Measurements from ENCODE around the gene MARCHF10.

Gene MARCHF10

DNA sequence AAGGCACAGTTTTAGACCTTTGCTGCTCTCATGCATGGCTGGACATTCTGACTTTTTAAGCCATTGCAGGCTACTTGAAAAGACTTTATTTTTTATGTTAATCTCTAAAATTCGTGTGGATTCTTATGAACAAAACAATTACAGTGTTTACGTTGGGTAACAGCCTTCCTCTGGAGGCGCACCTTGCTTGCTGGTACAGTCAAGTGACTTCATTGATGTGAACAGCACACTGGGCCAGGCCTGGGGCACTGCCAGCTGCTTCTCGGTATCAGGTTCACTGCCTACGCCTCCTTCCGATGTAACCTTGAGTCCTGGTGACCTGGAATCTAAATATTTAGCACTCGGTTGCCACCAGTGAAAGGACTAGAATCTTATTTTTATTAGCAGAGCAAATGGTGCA lies 27.8 kb downstream of the MARCHF10 start:
- no peak overlapping the region for H3K9ac ChIP-seq (ENCODE audit: low read length)
- no peak overlapping the region for H2AFZ ChIP-seq (ENCODE audit: low read depth, low read length)
- no peak overlapping the region for H3K27ac ChIP-seq (ENCODE audit: low read length)
- H3K4me2 ChIP-seq (ENCODE audit: low read length), result no peak overlapping the region
- TF ChIP-seq EZH2phosphoT487 (IDR thresholded peaks at IDR 0.05; ENCODE audit: low read depth), result no peak
- TF ChIP-seq, protein P1, sequence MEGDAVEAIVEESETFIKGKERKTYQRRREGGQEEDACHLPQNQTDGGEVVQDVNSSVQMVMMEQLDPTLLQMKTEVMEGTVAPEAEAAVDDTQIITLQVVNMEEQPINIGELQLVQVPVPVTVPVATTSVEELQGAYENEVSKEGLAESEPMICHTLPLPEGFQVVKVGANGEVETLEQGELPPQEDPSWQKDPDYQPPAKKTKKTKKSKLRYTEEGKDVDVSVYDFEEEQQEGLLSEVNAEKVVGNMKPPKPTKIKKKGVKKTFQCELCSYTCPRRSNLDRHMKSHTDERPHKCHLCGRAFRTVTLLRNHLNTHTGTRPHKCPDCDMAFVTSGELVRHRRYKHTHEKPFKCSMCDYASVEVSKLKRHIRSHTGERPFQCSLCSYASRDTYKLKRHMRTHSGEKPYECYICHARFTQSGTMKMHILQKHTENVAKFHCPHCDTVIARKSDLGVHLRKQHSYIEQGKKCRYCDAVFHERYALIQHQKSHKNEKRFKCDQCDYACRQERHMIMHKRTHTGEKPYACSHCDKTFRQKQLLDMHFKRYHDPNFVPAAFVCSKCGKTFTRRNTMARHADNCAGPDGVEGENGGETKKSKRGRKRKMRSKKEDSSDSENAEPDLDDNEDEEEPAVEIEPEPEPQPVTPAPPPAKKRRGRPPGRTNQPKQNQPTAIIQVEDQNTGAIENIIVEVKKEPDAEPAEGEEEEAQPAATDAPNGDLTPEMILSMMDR (IDR thresholded peaks at IDR 0.05; ENCODE audit: low read depth, low read length), result no peak
- no peaks in the 10 kb centered on the region for H4K20me1 ChIP-seq (ENCODE audit: insufficient read depth, low read length)
- H3K79me2 ChIP-seq (ENCODE audit: low read length), result no peaks in the 10 kb centered on the region
- H3K27me3 ChIP-seq (ENCODE audit: low read depth, low read length), result no peaks in the 10 kb centered on the region; the same call in 1 of the 2 replicates
- H3K4me1 ChIP-seq (ENCODE audit: low read length), result no peaks in the 10 kb centered on the region
- H3K9me3 ChIP-seq (ENCODE audit: insufficient read depth, low read length), result no peaks in the 10 kb centered on the region
- H3K36me3 ChIP-seq (replicated peaks; ENCODE audit: low read depth, low read length), result no peaks in the 10 kb centered on the region
- no peak overlapping the region for H3K4me3 ChIP-seq (ENCODE audit: low read length)

DNA sequence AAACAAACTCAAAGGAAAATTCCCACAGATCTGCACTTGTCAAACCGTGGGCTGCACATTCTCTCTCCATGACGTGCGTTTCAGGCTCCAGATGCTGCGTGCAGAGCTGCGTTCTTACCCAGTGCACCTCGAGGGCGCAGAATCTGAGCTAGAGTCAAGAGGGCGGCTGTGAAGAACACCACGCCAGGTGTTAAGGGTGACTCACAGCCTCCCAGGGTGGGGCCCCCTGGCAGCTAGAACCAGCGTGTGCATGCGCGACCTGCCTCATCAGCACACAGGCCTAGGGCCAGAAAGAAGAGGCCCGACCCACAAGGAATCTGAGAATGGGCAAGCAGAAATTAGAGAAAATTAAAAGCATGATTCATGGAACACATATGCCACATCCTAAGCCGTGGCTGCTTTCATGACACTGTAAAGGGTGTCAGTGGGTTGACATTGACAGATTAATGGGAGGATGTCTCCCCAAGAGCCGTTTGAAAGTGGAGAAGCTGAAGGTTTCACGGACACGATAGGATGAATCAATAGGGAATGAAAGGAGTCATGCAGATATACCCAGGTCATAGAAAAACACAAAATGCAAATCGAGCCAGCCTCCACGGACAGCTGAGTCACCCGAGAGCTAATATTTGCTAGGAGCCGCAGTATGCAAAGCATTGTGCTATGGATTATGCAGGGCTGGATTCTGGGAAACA lies 29.0 kb downstream of the MARCHF10 start:
- Histone ChIP-seq H3K36me3 (replicated peaks; ENCODE audit: low read depth, low read length) (no peaks in the 10 kb centered on the region), H3K27me3 (ENCODE audit: low read depth, low read length) (no peaks in the 10 kb centered on the region; the same call in 1 of the 2 replicates), H3K4me3 (ENCODE audit: low read length) (no peak overlapping the region), H3K79me2 (ENCODE audit: low read length) (no peaks in the 10 kb centered on the region), H3K4me1 (ENCODE audit: low read length) (no peaks in the 10 kb centered on the region), H2AFZ (ENCODE audit: low read depth, low read length) (no peak overlapping the region), H4K20me1 (ENCODE audit: insufficient read depth, low read length) (no peaks in the 10 kb centered on the region), H3K9ac (ENCODE audit: low read length) (no peak overlapping the region), H3K9me3 (ENCODE audit: insufficient read depth, low read length) (no peaks in the 10 kb centered on the region), H3K27ac (ENCODE audit: low read length) (no peak overlapping the region), H3K4me2 (ENCODE audit: low read length) (no peak overlapping the region)
- TF ChIP-seq, protein P1 (IDR thresholded peaks at IDR 0.05; ENCODE audit: low read depth, low read length), result no peak

DNA sequence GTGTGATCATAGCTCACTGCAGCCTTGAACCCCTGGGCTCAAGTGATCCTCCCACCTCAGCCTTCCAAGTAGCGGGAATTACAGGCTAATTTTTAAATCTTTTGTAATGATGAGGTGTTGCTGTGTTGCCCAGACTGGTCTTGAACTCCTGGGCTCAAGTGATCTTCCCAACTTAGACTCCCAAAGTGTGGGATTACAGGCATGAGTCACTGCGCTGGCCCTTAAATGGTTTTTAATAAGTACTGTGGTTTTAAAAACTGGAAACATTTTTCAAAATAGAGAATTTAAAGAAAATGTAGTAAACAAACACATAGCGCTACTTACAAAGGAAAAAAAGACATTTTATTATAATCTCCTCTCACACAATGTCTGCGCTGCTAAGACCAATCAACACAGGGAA lies 32.2 kb downstream of the MARCHF10 start:
- Histone ChIP-seq H3K4me1 (ENCODE audit: low read length) (no peaks in the 10 kb centered on the region), H2AFZ (ENCODE audit: low read depth, low read length) (no peak overlapping the region), H3K27ac (ENCODE audit: low read length) (no peak overlapping the region), H3K4me2 (ENCODE audit: low read length) (no peak overlapping the region), H3K9me3 (ENCODE audit: insufficient read depth, low read length) (no peaks in the 10 kb centered on the region), H3K36me3 (replicated peaks; ENCODE audit: low read depth, low read length) (no peaks in the 10 kb centered on the region), H3K9ac (ENCODE audit: low read length) (no peak overlapping the region), H3K27me3 (ENCODE audit: low read depth, low read length) (no peaks in the 10 kb centered on the region; the same call in 1 of the 2 replicates), H4K20me1 (ENCODE audit: insufficient read depth, low read length) (no peaks in the 10 kb centered on the region), H3K79me2 (ENCODE audit: low read length) (no peaks in the 10 kb centered on the region), H3K4me3 (ENCODE audit: low read length) (no peak overlapping the region)
- TF ChIP-seq, protein P1 (IDR thresholded peaks at IDR 0.05; ENCODE audit: low read depth, low read length), result no peak
- TF ChIP-seq EZH2phosphoT487 (IDR thresholded peaks at IDR 0.05; ENCODE audit: low read depth), result no peak

DNA sequence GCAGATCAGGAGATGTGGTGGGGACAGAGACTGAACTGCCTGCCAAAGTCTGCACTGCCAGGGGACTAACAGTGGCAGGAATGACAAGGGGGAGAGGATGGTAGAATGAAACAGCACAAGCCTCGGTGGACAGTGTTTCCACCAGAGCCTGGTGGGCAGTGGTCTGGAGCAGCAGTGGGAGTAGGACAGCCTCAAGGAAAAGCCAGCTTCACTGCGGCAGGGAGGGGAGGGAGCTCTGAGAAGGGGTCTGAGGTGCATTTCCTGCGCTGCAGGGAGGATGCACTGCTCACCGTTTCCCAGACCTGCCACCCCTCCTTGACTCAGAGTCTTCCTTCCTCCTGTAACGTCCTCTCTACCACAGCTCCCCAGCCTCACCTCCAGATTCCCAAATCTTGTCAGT lies 33.8 kb downstream of the MARCHF10 start:
- Histone ChIP-seq H3K9me3 (ENCODE audit: insufficient read depth, low read length) (no peaks in the 10 kb centered on the region), H3K4me3 (ENCODE audit: low read length) (no peak overlapping the region), H3K27me3 (ENCODE audit: low read depth, low read length) (no peaks in the 10 kb centered on the region; the same call in 1 of the 2 replicates), H3K36me3 (replicated peaks; ENCODE audit: low read depth, low read length) (no peaks in the 10 kb centered on the region), H3K4me1 (ENCODE audit: low read length) (no peaks in the 10 kb centered on the region), H3K79me2 (ENCODE audit: low read length) (no peaks in the 10 kb centered on the region), H3K4me2 (ENCODE audit: low read length) (no peak overlapping the region), H4K20me1 (ENCODE audit: insufficient read depth, low read length) (no peaks in the 10 kb centered on the region), H2AFZ (ENCODE audit: low read depth, low read length) (no peak overlapping the region), H3K27ac (ENCODE audit: low read length) (no peak overlapping the region), H3K9ac (ENCODE audit: low read length) (no peak overlapping the region)
- TF ChIP-seq, protein P1 (IDR thresholded peaks at IDR 0.05; ENCODE audit: low read depth, low read length), result no peak
- TF ChIP-seq EZH2phosphoT487 (IDR thresholded peaks at IDR 0.05; ENCODE audit: low read depth), result no peak

Data from OCI-LY3 (cell line).